ENCODE results near the gene SH3BGRL.
"Not testable (repeated sequence)": the region's sequence is repeated elsewhere in the genome, so short reads cannot be mapped to it uniquely, and the experiment has no call there.

SH3BGRL gene

GRCh38 chrX:81259714-81260395, 58.0 kb downstream of the SH3BGRL start:
- DNase-seq = no peak

GRCh38 chrX:81261576-81261975, 59.7 kb downstream of the SH3BGRL start:
- no peak for DNase-seq

- no peak for DNase-seq
These were observed 61.2 kb downstream of the SH3BGRL start for GRCh38 chrX:81263059-81263458.

GRCh38 chrX:81278616-81279015, 76.7 kb downstream of the SH3BGRL start:
- no peak for DNase-seq

GRCh38 chrX:81280148-81280547, 78.2 kb downstream of the SH3BGRL start:
- no peak for DNase-seq

GRCh38 chrX:81286075-81286474, 84.2 kb downstream of the SH3BGRL start:
- DNase-seq = no peak

- DNase-seq = no peak
These were observed 84.7 kb downstream of the SH3BGRL start for GRCh38 chrX:81286608-81287007.

GRCh38 chrX:81291996-81292395, 90.1 kb downstream of the SH3BGRL start:
- DNase-seq = no peak

GRCh38 chrX:81294101-81294500, 92.2 kb downstream of the SH3BGRL start:
- DNase-seq = no peak

GRCh38 chrX:81301877-81302276, 100.0 kb downstream of the SH3BGRL start:
- DNase-seq = no peak

GRCh38 chrX:81304563-81304962, 102.7 kb downstream of the SH3BGRL start:
- no peak for DNase-seq

- no peak for DNase-seq
These were observed 103.3 kb downstream of the SH3BGRL start for GRCh38 chrX:81305240-81305639.

GRCh38 chrX:81308086-81308829, 106.4 kb downstream of the SH3BGRL start:
- DNase-seq = no peak

- DNase-seq = no peak
These were observed 114.3 kb downstream of the SH3BGRL start for GRCh38 chrX:81316163-81316562.

- DNase-seq = not testable (repeated sequence)
These were observed 129.8 kb downstream of the SH3BGRL start for GRCh38 chrX:81331653-81332052.

- no peak for DNase-seq
These were observed 134.7 kb downstream of the SH3BGRL start for GRCh38 chrX:81336455-81337152.

GRCh38 chrX:81337805-81338204, 135.9 kb downstream of the SH3BGRL start:
- DNase-seq = no peak

- DNase-seq = no peak
These were observed 137.0 kb downstream of the SH3BGRL start for GRCh38 chrX:81338924-81339323.

- DNase-seq = not testable (repeated sequence)
These were observed 143.4 kb downstream of the SH3BGRL start for GRCh38 chrX:81345296-81345695.
